ENCODE results near the gene REST.

DNA sequence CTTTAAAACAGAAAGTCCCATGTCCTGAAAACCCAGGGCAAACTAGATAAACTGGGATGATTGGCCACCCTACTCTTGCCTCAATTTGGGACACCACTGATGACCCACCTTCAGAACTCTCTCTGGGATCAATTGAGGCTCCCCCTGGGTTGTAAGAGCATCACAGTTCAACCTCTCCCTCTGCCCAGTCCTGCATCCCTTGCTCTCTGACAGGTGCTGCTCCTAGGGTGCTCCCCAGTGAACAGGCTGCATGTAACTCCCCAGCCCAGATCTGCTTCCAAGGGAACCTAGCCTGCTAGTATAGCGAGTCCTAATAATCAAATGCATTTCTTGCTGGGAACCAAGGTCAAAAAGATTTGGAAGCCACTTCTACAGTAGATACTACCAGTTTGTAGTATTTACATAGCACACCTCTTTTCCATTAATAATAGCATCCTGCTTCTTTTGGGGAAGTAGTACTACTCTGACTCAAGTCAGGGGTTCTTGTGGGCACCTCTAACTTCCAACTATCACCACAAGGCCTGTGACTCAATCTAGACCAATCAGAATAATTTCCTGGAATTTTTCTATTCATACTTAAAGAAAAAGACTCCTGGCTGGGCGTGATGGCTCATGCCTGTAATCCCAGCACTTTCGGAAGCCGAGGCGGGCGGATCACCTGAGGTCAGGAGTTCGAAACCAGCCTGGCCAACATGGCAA, 44.1 kb upstream of the REST start:
- TF ChIP-seq POLR2A (IDR thresholded peaks at IDR 0.05; ENCODE audit: low read depth, low read length), result no peak
- no peak for TF ChIP-seq TAF1 (IDR thresholded peaks at IDR 0.05; ENCODE audit: borderline replicate concordance, low read depth, low read length)
